Neural cell (in vitro differentiated cells): ENCODE results near the gene TRIM23.

ENCODE experiments used
- EP300 ChIP-seq: fragments of 450-650 bp; conservative IDR thresholded peaks from 2 replicates; pipeline ENCODE4 v1.6.1; 2014; ENCODE audit warnings: antibody characterized with exemption, mild to moderate bottlenecking, moderate library complexity; ENCODE audit not compliant: poor library complexity, severe bottlenecking
- EZH2 ChIP-seq: fragments of 200-600, 300-800 bp; shearing (Covaris generic), sonication (generic); IDR thresholded peaks from 2 replicates; pipeline ENCODE4 v1.6.1; 2014; ENCODE audit warnings: antibody characterized with exemption, low read length, borderline replicate concordance, mild to moderate bottlenecking; ENCODE audit not compliant: insufficient read depth, poor library complexity, severe bottlenecking
- POLR2AphosphoS5 ChIP-seq: IDR thresholded peaks from 2 replicates; pipeline ENCODE4 v1.6.1; 2012
- RAD21 ChIP-seq: fragments of 450-650 bp; conservative IDR thresholded peaks from 2 replicates; pipeline ENCODE4 v1.6.1; 2014; ENCODE audit warnings: antibody characterized with exemption, mild to moderate bottlenecking, moderate library complexity
- TF ChIP-seq, protein P1 (sequence below): fragments of 450-650 bp; IDR thresholded peaks from 2 replicates; pipeline ENCODE4 v1.5.1; 2014; ENCODE audit warnings: antibody characterized with exemption, mild to moderate bottlenecking, moderate library complexity; ENCODE audit not compliant: poor library complexity, severe bottlenecking

DNA sequence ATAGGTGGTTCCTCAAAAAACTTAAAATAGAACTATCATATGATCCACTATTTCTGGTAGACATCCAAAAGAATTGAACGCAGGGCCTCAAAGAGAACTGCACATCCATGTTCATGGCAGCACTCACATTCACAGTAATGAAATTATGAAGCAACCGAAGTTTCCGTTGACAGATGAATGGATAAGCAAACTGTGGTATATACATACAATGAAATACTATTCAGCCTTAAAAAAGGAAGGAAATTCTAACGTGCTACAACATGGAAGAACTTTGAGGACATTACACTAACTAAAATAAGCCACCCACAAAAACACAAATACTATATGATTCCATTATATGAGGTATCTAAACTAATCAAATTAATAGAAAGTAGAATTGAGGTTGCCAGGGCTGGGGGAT, 79.7 kb downstream of the TRIM23 start:
- TF ChIP-seq, protein P1, sequence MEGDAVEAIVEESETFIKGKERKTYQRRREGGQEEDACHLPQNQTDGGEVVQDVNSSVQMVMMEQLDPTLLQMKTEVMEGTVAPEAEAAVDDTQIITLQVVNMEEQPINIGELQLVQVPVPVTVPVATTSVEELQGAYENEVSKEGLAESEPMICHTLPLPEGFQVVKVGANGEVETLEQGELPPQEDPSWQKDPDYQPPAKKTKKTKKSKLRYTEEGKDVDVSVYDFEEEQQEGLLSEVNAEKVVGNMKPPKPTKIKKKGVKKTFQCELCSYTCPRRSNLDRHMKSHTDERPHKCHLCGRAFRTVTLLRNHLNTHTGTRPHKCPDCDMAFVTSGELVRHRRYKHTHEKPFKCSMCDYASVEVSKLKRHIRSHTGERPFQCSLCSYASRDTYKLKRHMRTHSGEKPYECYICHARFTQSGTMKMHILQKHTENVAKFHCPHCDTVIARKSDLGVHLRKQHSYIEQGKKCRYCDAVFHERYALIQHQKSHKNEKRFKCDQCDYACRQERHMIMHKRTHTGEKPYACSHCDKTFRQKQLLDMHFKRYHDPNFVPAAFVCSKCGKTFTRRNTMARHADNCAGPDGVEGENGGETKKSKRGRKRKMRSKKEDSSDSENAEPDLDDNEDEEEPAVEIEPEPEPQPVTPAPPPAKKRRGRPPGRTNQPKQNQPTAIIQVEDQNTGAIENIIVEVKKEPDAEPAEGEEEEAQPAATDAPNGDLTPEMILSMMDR, result no peak
- no peak for TF ChIP-seq EP300
- no peak for TF ChIP-seq RAD21
- no peak for TF ChIP-seq POLR2AphosphoS5
- no peak for TF ChIP-seq EZH2
